MCF 10A (cell line): ENCODE results near the gene SMARCA5. TPM values are rescaled to one million over a fixed set of nuclear protein-coding genes. Genes with fewer than 3 reads are reported as not detected.
A peak's percentile ranks its signal among the peaks of the same experiment; 100 is the strongest.

Experiments
- BruUV-seq: library from RNA; stranded (reverse); fragments of 400-500 nt; replicated peaks from 2 replicates; lab custom pipeline; 2021; lab: Mats Ljungman, UMichigan
- CTCF ChIA-PET: fragments of 300-600 bp; sonication (Branson Sonifier 250); formaldehyde crosslinking; extraction: SDS; loops from one replicate; lab custom pipeline; 2021; ENCODE audit warnings: antibody characterized with exemption, inconsistent platforms; lab: Yijun Ruan, JAX
- POLR2A ChIA-PET: fragments of 300-600, 350-650 bp; sonication (Branson Sonifier 250); formaldehyde crosslinking; extraction: SDS; loops from one replicate; lab custom pipeline; 2020; ENCODE audit warnings: antibody characterized with exemption, inconsistent platforms; lab: Yijun Ruan, JAX
- DNase-seq: peaks from one replicate; pipeline ENCODE4 v3.0.0-alpha.2; 2018; ENCODE audit not compliant: unreplicated experiment
- H3K27ac Mint-ChIP-seq: one replicate; pipeline ENCODE4 v1.8.0; 2022; ENCODE audit warnings: mild to moderate bottlenecking, low read depth, mixed read lengths; ENCODE audit not compliant: unreplicated experiment
- H3K27me3 Mint-ChIP-seq: one replicate; pipeline ENCODE4 v1.8.0; 2022; ENCODE audit warnings: mixed read lengths; ENCODE audit not compliant: insufficient read depth, unreplicated experiment
- H3K36me3 Mint-ChIP-seq: one replicate; pipeline ENCODE4 v1.8.0; 2022; ENCODE audit warnings: mild to moderate bottlenecking, moderate library complexity, mixed read lengths; ENCODE audit not compliant: insufficient read depth, unreplicated experiment
- H3K4me1 Mint-ChIP-seq: one replicate; pipeline ENCODE4 v1.8.0; 2022; ENCODE audit warnings: mixed read lengths; ENCODE audit not compliant: insufficient read depth, unreplicated experiment
- H3K4me3 Mint-ChIP-seq: one replicate; pipeline ENCODE4 v1.8.0; 2022; ENCODE audit warnings: mild to moderate bottlenecking, moderate library complexity, mixed read lengths; ENCODE audit not compliant: unreplicated experiment
- H3K9me3 Mint-ChIP-seq: one replicate; pipeline ENCODE4 v1.8.0; 2022; ENCODE audit warnings: mixed read lengths; ENCODE audit not compliant: unreplicated experiment
- CTCF ChIP-seq: fragments of 200-600 bp; IDR thresholded peaks from one replicate; pipeline ENCODE4 v1.8.0; 2022; ENCODE audit warnings: antibody characterized with exemption, mild to moderate bottlenecking; ENCODE audit not compliant: unreplicated experiment
- intact Hi-C: fragments of 100-400 bp; cut with micrococcal nuclease; formaldehyde crosslinking; loops from 2 replicates; pipeline ENCODE4 v1.14.1; 2022
- total RNA-seq: library from RNA; stranded (reverse); gene quantifications from 2 replicates; pipeline ENCODE4 v1.2.3, GENCODE V29; 2022

The SMARCA5 gene
- total RNA-seq, 1 experiment from 2014 or later, result 49.0 TPM

- H3K27me3 Mint-ChIP-seq, result no peaks in the 10 kb centered on the region
- H3K4me3 Mint-ChIP-seq, result no peak overlapping the region
- CTCF ChIA-PET, result no interaction called here
- no peak for TF ChIP-seq CTCF
- no peaks in the 10 kb centered on the region for H3K4me1 Mint-ChIP-seq
- intact Hi-C loops, result no loop called here
- no TSS peak for BruUV-seq
- POLR2A ChIA-PET, result no interaction called here
- DNase-seq, result no peak
- no peak overlapping the region for H3K27ac Mint-ChIP-seq
- H3K36me3 Mint-ChIP-seq, result peaks cover 93% of the 10 kb centered on the region
- H3K9me3 Mint-ChIP-seq, result no peaks in the 10 kb centered on the region
These were observed 36.4 kb downstream of the SMARCA5 start for GRCh38 chr4:143549928-143550327.

GRCh38 chr4:143554728-143555597, 41.5 kb downstream of the SMARCA5 start:
- Mint-ChIP-seq H3K9me3 (no peaks in the 10 kb centered on the region), H3K27me3 (no peaks in the 10 kb centered on the region), H3K36me3 (peaks cover 58% of the 10 kb centered on the region), H3K4me1 (no peaks in the 10 kb centered on the region), H3K27ac (no peak overlapping the region), H3K4me3 (no peak overlapping the region)
- ChIA-PET POLR2A (interaction anchor here (0.6 to 1.1 kb wide), 2 partner anchors 11 to 259 kb away, joined by 3 to 4 read pairs; no protein-coding TSS in a partner anchor), CTCF (interaction anchor here (0.7 to 1.0 kb wide), 2 partner anchors 24 to 43 kb away, joined by 3 to 4 read pairs; no protein-coding TSS in a partner anchor)
- TF ChIP-seq CTCF, result no peak
- BruUV-seq, result no TSS peak
- DNase-seq, result no peak
- intact Hi-C loops, result no loop called here

GRCh38 chr4:143555676-143556075, 42.2 kb downstream of the SMARCA5 start:
- intact Hi-C loops, result no loop called here
- CTCF ChIA-PET, result interaction anchor here (0.7 kb wide), 1 partner anchor 44 kb away, joined by 3 read pairs; no protein-coding TSS in a partner anchor
- H3K27ac Mint-ChIP-seq, result no peak overlapping the region
- H3K27me3 Mint-ChIP-seq, result no peaks in the 10 kb centered on the region
- H3K4me3 Mint-ChIP-seq, result no peak overlapping the region
- DNase-seq, result peak; percentile 19
- no peaks in the 10 kb centered on the region for H3K4me1 Mint-ChIP-seq
- no TSS peak for BruUV-seq
- H3K36me3 Mint-ChIP-seq, result peaks cover 52% of the 10 kb centered on the region
- POLR2A ChIA-PET, result interaction anchor here (1.1 kb wide), 1 partner anchor 10 kb away, joined by 3 read pairs; no protein-coding TSS in a partner anchor
- no peaks in the 10 kb centered on the region for H3K9me3 Mint-ChIP-seq
- no peak for TF ChIP-seq CTCF

GRCh38 chr4:143558286-143558685, 44.8 kb downstream of the SMARCA5 start:
- POLR2A ChIA-PET, result no interaction called here
- no peak for DNase-seq

More at GRCh38 chr4:143558286-143558685, 44.8 kb downstream of the SMARCA5 start:
- Mint-ChIP-seq H3K27me3 (no peaks in the 10 kb centered on the region), H3K4me3 (no peak overlapping the region), H3K9me3 (peaks cover 7% of the 10 kb centered on the region), H3K27ac (no peak overlapping the region), H3K4me1 (no peaks in the 10 kb centered on the region), H3K36me3 (peaks cover 26% of the 10 kb centered on the region)
- no TSS peak for BruUV-seq
- intact Hi-C loops, result no loop called here
- CTCF ChIA-PET, result interaction anchor here (0.6 to 1.5 kb wide), 3 partner anchors 13 to 29 kb away, joined by 3 to 7 read pairs (median 4); no protein-coding TSS in a partner anchor
- TF ChIP-seq CTCF, result no peak
